ENCODE results near the gene BDNF.

- TF ChIP-seq GATA2 (IDR thresholded peaks at IDR 0.05; ENCODE audit: low read depth, low read length) (no peak), GATA3 (IDR thresholded peaks at IDR 0.05; ENCODE audit: low read depth, low read length) (no peak)
Observed at GRCh38 chr11:27611390-27611789, 88.9 kb downstream of the BDNF start.

Measured in SH-SY5Y (cell line).